Mesothelial cell of epicardium (in vitro differentiated cells): ENCODE measurements around the gene DEFB131B. TPM values are rescaled to one million over a fixed set of nuclear protein-coding genes. Genes with fewer than 3 reads are reported as not detected.
"Not testable (repeated sequence)": the region's sequence is repeated elsewhere in the genome, so short reads cannot be mapped to it uniquely, and the experiment has no call there.

Experiments used
- DNase-seq, 2 experiments: peaks; one replicate each; pipeline ENCODE4 v3.0.0; 2021; ENCODE audit warnings: low spot score in 2 of 2; ENCODE audit not compliant: unreplicated experiment in 2 of 2
- H3K27ac Mint-ChIP-seq: 2 replicates; pipeline ENCODE4 v1.8.0; 2021; ENCODE audit warnings: mixed read lengths
- H3K27me3 Mint-ChIP-seq: 2 replicates; pipeline ENCODE4 v1.8.0; 2021; ENCODE audit warnings: low read depth, mixed read lengths
- H3K36me3 Mint-ChIP-seq: 2 replicates; pipeline ENCODE4 v1.8.0; 2021; ENCODE audit warnings: mixed read lengths
- H3K4me1 Mint-ChIP-seq: 2 replicates; pipeline ENCODE4 v1.8.0; 2021; ENCODE audit warnings: mixed read lengths
- H3K4me3 Mint-ChIP-seq: 2 replicates; pipeline ENCODE4 v1.8.0; 2021; ENCODE audit warnings: mild to moderate bottlenecking, moderate library complexity, mixed read lengths
- H3K9me3 Mint-ChIP-seq: 2 replicates; pipeline ENCODE4 v1.8.0; 2021; ENCODE audit warnings: mixed read lengths
- total RNA-seq: library from RNA; stranded (reverse); gene quantifications from 3 replicates; pipeline ENCODE4 v1.2.1, GENCODE V29; 2021
- TF ChIP-seq, protein P1 (sequence below): fragments of 200-600 bp; sonication (generic); IDR thresholded peaks from one replicate; pipeline ENCODE4 v1.5.0; 2021; ENCODE audit warnings: antibody characterized with exemption; ENCODE audit not compliant: unreplicated experiment

Gene DEFB131B
- total RNA-seq, 1 donor from 2014 or later = not detected

DNA sequence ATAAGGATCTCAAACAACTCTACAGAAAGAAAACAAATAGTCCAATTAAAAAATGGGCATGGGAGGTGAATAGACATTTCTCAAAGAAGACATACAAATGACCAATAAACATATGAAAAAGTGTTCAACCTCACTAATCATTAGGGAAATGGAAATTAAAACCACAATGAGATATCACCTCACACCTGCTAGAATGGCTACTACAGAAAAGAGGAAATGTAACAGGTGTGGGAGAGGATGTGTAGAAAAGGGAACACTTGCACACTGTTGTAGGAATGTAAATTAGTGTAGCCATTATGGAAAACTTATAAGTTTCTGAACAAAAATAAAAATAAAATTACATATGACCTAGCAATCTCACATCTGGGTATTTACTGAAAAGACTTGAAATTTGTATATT, 7.6 kb upstream of the DEFB131B start:
- not testable (repeated sequence) for H3K4me3 Mint-ChIP-seq, DNase-seq, H3K27ac Mint-ChIP-seq, H3K4me1 Mint-ChIP-seq, H3K27me3 Mint-ChIP-seq
- H3K9me3 Mint-ChIP-seq = peaks cover 19% of the 10 kb centered on the region
- peaks cover 21% of the 10 kb centered on the region for H3K36me3 Mint-ChIP-seq

DNA sequence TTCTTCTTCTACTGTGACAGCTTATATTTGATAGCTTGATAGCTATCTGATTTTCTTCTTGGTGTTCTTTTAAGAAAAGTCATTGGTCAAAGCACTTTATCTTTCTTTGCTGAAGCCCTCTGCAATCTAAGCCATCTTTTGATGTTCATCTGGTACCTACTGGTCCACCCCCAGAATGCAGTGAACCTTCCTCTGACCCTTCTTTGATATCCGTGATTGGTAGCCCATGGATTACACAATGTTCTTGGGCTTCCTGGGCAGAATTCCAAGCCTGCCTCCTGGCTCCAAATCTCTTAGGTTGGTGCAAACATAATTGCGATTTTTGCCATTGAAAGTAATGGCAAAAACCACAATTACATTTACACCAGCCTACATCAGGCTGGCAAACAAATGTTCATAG, 2.0 kb upstream of the DEFB131B start:
- not testable (repeated sequence) for H3K4me1 Mint-ChIP-seq, H3K27ac Mint-ChIP-seq, H3K9me3 Mint-ChIP-seq, H3K27me3 Mint-ChIP-seq, DNase-seq, H3K4me3 Mint-ChIP-seq
- H3K36me3 Mint-ChIP-seq = peaks cover 16% of the 10 kb centered on the region

DNA sequence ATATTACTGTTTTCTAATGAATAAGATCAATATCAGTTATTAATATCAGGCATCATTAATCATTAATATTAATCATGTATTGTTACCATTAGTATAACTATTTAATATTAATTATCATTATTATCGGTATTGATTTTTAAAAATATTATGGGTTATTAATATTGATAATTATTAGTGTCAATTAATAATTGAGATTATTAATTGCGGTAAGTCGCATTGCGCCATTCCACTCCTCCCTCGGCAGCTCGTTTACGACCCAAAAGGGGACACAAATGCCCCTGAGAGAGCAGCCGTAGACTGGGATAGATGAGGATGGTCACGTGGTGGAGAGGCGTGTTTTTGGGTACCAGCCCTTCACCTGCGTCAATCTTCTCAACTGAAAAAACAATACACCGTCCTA, 7.6 kb downstream of the DEFB131B start:
- H3K36me3 Mint-ChIP-seq = peaks cover 23% of the 10 kb centered on the region
- not testable (repeated sequence) for H3K27me3 Mint-ChIP-seq, H3K4me3 Mint-ChIP-seq, H3K4me1 Mint-ChIP-seq, DNase-seq, H3K27ac Mint-ChIP-seq
- H3K9me3 Mint-ChIP-seq = peaks cover 16% of the 10 kb centered on the region

DNA sequence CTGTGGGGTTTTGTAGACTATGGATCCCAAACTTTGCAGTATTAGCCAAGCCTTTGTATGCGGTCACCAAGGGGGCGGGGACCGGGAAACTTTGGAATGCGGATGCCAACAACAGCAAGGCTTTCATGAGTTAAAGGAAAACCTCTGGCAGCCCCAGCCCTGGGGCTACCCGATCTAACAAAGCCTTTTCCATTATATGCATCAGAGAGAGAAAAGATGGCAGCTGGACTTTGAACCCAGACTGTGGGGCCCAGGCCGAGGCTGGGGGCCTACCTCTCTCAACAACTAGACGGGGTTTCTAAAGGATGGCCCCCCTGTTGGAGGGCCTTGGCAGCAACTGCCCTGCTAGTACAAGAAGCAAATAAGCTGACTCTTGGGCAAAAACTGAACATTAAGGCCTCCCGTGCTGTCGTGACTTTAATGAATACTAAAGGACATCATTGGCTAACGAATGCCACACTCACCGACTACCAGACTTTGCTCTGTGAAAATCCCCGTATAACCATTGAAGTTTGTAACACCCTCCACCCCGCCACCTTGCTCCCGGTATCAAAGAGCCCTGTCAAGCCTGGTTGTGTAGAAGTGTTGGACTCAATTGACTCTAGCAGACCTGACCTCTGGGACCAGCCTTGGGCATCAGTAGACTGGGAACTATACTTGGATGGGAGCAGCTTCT, 10.2 kb downstream of the DEFB131B start:
- Mint-ChIP-seq H3K36me3 (peaks cover 27% of the 10 kb centered on the region), H3K9me3 (peaks cover 25% of the 10 kb centered on the region)
- H3K4me3 Mint-ChIP-seq, H3K27ac Mint-ChIP-seq, DNase-seq, H3K27me3 Mint-ChIP-seq, H3K4me1 Mint-ChIP-seq: not testable (repeated sequence)

DNA sequence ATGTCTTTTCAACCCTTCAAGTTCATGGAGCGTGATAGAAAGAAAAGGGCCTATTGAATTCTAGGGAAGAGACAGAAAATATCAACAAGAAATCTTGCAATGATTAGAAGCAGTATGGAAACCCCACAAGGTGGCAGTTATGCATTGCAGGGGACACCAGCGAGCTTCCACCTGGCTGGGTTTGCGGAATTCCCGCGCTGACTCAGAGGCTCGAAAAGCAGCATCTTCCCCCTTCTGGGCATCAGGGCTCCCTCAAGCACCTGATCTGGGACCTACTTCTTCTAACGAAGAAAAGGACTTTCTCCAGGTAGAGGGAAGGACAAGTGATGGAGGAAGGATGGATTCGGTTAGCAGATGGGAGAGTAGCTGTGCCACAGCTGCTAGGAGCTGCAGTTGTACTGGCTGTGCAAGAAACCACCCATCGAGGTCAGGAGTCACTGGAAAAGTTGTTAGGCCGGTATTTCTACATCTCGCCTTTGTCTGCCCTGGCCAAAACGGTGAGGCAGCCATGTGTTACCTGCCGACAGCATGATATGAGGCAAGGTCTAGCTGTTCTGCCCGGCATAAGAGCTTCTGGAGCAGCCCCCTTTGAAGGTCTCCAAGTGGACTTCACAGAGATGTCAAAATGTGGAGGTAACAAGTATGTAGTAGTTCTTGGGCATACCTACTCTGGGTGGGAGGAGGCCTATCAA, 11.1 kb downstream of the DEFB131B start:
- not testable (repeated sequence) for H3K27me3 Mint-ChIP-seq, H3K4me1 Mint-ChIP-seq, DNase-seq, H3K4me3 Mint-ChIP-seq, H3K27ac Mint-ChIP-seq
- Mint-ChIP-seq H3K9me3 (peaks cover 32% of the 10 kb centered on the region), H3K36me3 (peaks cover 34% of the 10 kb centered on the region)

DNA sequence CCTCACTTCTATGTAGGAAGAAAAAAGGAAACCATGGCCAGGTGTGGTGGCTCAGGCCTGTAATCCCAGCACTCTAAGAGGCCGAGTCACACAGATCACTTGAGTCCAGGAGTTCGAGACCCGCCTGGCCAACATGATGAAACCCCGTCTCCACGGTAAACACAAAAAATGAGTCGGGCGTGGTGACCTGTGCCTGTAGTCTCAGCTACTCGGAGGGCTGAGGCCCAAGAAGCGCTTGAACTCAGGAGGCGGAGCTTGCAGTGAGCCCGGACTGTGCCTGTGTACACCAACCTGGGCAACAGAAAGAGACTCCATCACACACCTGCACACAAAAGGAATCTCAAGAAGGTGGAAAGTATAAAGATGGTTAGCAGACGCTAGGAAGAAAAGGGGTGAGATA, 17.7 kb downstream of the DEFB131B start:
- no peaks in the 10 kb centered on the region for H3K27me3 Mint-ChIP-seq
- TF ChIP-seq, protein P1, sequence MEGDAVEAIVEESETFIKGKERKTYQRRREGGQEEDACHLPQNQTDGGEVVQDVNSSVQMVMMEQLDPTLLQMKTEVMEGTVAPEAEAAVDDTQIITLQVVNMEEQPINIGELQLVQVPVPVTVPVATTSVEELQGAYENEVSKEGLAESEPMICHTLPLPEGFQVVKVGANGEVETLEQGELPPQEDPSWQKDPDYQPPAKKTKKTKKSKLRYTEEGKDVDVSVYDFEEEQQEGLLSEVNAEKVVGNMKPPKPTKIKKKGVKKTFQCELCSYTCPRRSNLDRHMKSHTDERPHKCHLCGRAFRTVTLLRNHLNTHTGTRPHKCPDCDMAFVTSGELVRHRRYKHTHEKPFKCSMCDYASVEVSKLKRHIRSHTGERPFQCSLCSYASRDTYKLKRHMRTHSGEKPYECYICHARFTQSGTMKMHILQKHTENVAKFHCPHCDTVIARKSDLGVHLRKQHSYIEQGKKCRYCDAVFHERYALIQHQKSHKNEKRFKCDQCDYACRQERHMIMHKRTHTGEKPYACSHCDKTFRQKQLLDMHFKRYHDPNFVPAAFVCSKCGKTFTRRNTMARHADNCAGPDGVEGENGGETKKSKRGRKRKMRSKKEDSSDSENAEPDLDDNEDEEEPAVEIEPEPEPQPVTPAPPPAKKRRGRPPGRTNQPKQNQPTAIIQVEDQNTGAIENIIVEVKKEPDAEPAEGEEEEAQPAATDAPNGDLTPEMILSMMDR = no peak
- DNase-seq = no peak
- H3K36me3 Mint-ChIP-seq = peaks cover 41% of the 10 kb centered on the region
- H3K9me3 Mint-ChIP-seq = peaks cover 34% of the 10 kb centered on the region
- H3K27ac Mint-ChIP-seq = no peak overlapping the region
- H3K4me3 Mint-ChIP-seq = no peak overlapping the region
- no peaks in the 10 kb centered on the region for H3K4me1 Mint-ChIP-seq

DNA sequence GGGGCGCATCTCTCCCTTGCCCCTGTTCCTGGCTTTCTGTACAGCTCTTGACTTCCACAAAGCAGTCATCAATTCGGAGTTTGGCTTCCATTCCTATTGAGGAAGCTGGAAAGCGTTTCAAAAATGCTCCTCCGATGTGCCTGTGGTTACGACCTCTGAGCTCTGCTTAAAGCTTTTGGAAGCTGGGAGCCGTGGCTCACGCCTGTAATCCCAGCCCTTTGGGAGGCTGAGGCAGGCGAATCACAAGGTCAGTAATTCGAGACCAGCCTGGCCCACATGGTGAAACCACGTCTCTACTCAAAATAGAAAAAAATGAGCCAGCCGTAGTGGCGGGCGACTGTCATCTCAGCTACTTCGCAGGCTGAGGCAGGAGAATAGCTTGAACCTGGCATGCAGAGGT, 22.9 kb downstream of the DEFB131B start:
- not testable (repeated sequence) for DNase-seq, H3K4me1 Mint-ChIP-seq

DNA sequence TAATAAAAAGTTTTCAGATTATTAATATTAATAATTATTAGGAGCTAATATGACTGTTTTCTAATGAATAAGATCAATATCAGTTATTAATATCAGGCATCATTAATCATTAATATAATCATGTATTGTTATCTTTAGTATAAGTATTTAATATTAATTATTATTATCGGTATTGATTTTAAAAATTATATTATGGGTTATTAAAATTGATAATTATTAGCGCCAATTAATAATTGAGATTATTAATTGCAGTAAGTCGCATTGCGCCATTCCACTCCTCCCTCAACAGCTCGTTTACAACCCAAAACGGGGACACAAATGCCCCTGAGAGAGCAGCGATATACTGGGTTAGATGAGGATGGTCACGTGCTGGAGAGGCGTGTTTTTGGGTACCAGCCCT, 30.0 kb downstream of the DEFB131B start:
- peaks cover 13% of the 10 kb centered on the region for H3K9me3 Mint-ChIP-seq
- peaks cover 44% of the 10 kb centered on the region for H3K36me3 Mint-ChIP-seq
- H3K27ac Mint-ChIP-seq = no peak overlapping the region
- no peak overlapping the region for H3K4me3 Mint-ChIP-seq
- TF ChIP-seq, protein P1 = no peak
- no peaks in the 10 kb centered on the region for H3K4me1 Mint-ChIP-seq
- no peaks in the 10 kb centered on the region for H3K27me3 Mint-ChIP-seq
- DNase-seq = no peak

More for the DNA sequence above, 22.9 kb downstream of the DEFB131B start:
- Mint-ChIP-seq H3K9me3 (peaks cover 24% of the 10 kb centered on the region), H3K36me3 (peaks cover 37% of the 10 kb centered on the region)
- H3K4me3 Mint-ChIP-seq, H3K27ac Mint-ChIP-seq, H3K27me3 Mint-ChIP-seq: not testable (repeated sequence)

DNA sequence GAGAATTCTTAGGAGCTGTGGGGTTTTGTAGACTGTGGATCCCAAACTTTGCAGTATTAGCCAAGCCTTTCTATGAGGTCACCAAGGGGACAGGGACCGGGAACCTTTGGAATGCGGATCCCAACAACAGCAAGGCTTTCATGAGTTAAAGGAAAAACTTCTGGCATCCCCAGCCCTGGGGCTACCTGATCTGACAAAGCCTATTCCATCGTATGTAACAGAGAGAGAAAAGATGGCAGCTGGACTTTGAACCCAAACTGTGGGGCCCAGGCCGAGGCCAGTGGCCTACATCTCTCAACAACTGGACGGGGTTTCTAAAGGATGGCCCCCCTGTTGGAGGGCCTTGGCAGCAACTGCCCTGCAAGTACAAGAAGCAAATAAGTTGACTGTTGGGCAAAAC, 32.5 kb downstream of the DEFB131B start:
- H3K4me3 Mint-ChIP-seq, DNase-seq, H3K4me1 Mint-ChIP-seq, H3K27ac Mint-ChIP-seq, H3K27me3 Mint-ChIP-seq, H3K9me3 Mint-ChIP-seq: not testable (repeated sequence)
- peaks cover 39% of the 10 kb centered on the region for H3K36me3 Mint-ChIP-seq

DNA sequence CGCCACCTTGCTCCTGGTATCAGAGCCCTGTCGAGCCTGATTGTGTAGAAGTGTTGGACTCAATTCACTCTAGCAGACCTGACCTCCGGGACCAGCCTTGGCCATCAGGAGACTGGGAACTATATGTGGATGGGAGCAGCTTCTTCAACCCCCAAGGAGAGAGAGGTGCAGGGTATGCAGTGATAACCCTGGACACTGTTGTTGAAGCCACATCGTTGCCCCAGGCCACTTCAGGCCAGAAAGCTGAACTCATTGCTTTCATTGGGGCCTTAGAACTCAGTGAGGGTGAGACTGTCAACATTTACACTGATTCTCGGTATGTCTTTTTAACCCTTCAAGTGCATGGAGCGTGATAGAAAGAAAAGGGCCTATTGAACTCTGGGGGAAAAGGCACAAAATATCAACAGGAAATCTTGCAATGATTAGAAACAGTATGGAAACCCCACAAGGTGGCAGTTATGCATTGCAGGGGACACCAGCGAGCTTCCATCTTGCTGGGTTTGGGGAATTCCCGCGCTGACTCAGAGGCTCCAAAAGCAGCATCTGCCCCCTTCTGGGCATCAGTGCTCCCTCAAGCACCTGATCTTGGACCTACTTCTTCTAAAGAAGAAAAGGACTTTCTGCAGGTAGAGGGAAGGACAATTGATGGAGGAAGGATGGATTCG, 33.2 kb downstream of the DEFB131B start:
- not testable (repeated sequence) for H3K27ac Mint-ChIP-seq, H3K4me3 Mint-ChIP-seq
- H3K36me3 Mint-ChIP-seq = peaks cover 37% of the 10 kb centered on the region

DNA sequence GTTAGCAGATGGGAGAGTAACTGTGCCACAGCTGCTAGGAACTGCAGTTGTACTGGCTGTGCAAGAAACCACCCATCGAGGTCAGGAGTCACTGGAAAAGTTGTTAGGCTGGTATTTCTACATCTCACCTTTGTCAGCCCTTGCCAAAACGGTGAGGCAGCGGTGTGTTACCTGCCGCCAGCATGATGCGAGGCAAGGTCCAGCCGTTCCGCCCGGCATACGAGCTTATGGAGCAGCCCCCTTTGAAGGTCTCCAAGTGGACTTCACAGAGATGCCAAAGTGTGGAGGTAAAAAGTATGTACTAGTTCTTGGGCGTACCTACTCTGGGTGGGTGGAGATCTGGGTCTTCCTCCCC, 33.7 kb downstream of the DEFB131B start:
- H3K9me3 Mint-ChIP-seq, H3K27ac Mint-ChIP-seq, H3K4me1 Mint-ChIP-seq, DNase-seq, H3K27me3 Mint-ChIP-seq, H3K4me3 Mint-ChIP-seq: not testable (repeated sequence)
- peaks cover 34% of the 10 kb centered on the region for H3K36me3 Mint-ChIP-seq

More for the DNA sequence above, 33.2 kb downstream of the DEFB131B start:
- not testable (repeated sequence) for H3K27me3 Mint-ChIP-seq, H3K9me3 Mint-ChIP-seq, H3K4me1 Mint-ChIP-seq, DNase-seq
